Left lung (tissue), 10 donors: ENCODE data around the gene PID1. TPM values are rescaled to one million over a fixed set of nuclear protein-coding genes. Genes with fewer than 3 reads are reported as not detected.

Experiments
- ATAC-seq: fragments of 200-7000 bp; cut with Tn5 transposase; one replicate; pipeline ENCODE4 v1.9.1; 2020; ENCODE audit warnings: moderate library complexity
- DNase-seq, 4 donors: peaks; one replicate each; pipeline ENCODE4 v3.0.0-alpha.2; 2013 to 2020
- H3K27ac ChIP-seq, 2 donors: fragments of 200-600 bp; sonication (generic) in 1 of 2; one replicate each; pipeline versions ENCODE4 v1.5.0 to v1.8.0; 2020 to 2021
- H3K27me3 ChIP-seq, 2 donors: fragments of 200-600 bp; sonication (generic) in 1 of 2; one replicate each; pipeline versions ENCODE4 v1.5.0 to v1.8.0; 2020 to 2021
- H3K36me3 ChIP-seq, 2 donors: fragments of 200-600 bp; sonication (generic) in 1 of 2; one replicate each; pipeline versions ENCODE4 v1.5.0 to v1.8.0; 2020 to 2021
- H3K4me1 ChIP-seq, 2 donors: fragments of 200-600 bp; one replicate each; pipeline ENCODE4 v1.8.0; 2021
- H3K4me3 ChIP-seq, 2 donors: fragments of 200-600 bp; sonication (generic) in 1 of 2; one replicate each; pipeline versions ENCODE4 v1.5.0 to v1.8.0; 2020 to 2021; ENCODE audit warnings: mild to moderate bottlenecking in 1 of 2
- H3K9me3 ChIP-seq, 2 donors: fragments of 200-600 bp; sonication (generic) in 1 of 2; one replicate each; pipeline versions ENCODE4 v1.5.0 to v1.8.0; 2020 to 2021
- CTCF ChIP-seq, 2 donors: fragments of 200-600 bp; sonication (generic) in 1 of 2; IDR thresholded peaks; one replicate each; pipeline versions ENCODE4 v1.5.0 to v1.8.0; 2021; ENCODE audit warnings: antibody characterized with exemption in 2 of 2
- intact Hi-C, 2 donors: fragments of 100-400 bp; cut with DNase I; formaldehyde crosslinking; loops; one replicate each; pipeline versions ENCODE4 v1.11.2 to v1.14.2; 2022
- polyA plus RNA-seq, 6 donors: library from polyadenylated mRNA; unstranded; fragments of 120-200 nt; gene quantifications; one replicate each; pipeline ENCODE4 v1.2.1, GENCODE V29; 2013; ENCODE audit not compliant: insufficient read length in 6 of 6
- total RNA-seq, 2 donors: library from RNA; stranded (reverse); fragmentation: NEBNext Ultra II Directional; extraction: Animal tissue kit (Norgen Biotek cat#: 25700); gene quantifications; one replicate each; pipeline ENCODE4 v1.2.1, GENCODE V29; 2021
- donor health status: DM: no; HTN: yes; CAD: no.
- donor health status: DM: no; HTN: no; CAD: no.

PID1 gene
- total and polyA plus RNA-seq, 8 donors, result 19.7 to 47.8 (median 27.4) TPM

- no peak for TF ChIP-seq CTCF (IDR thresholded peaks at IDR 0.05)
- no peaks in the 10 kb centered on the region for H3K27me3 ChIP-seq
- no peak overlapping the region for H3K27ac ChIP-seq
- no peaks in the 10 kb centered on the region for H3K36me3 ChIP-seq
- no peak overlapping the region for H3K4me3 ChIP-seq
- intact Hi-C loops, result no loop called here
- ATAC-seq, result no peak
- no peaks in the 10 kb centered on the region for H3K9me3 ChIP-seq
- no peak for DNase-seq
- no peaks in the 10 kb centered on the region for H3K4me1 ChIP-seq
Observed at GRCh38 chr2:229152674-229153073, 118.4 kb downstream of the PID1 start.

- DNase-seq, result no peak
- ATAC-seq, result no peak
- no peak overlapping the region for H3K4me3 ChIP-seq
- no peaks in the 10 kb centered on the region for H3K36me3 ChIP-seq
- H3K27ac ChIP-seq, result no peak overlapping the region
- no peaks in the 10 kb centered on the region for H3K4me1 ChIP-seq
- TF ChIP-seq CTCF (IDR thresholded peaks at IDR 0.05), result no peak
- no peaks in the 10 kb centered on the region for H3K27me3 ChIP-seq
- intact Hi-C loops, result no loop called here
- peaks cover 0 to 13% of the 10 kb centered on the region in 2 donors for H3K9me3 ChIP-seq
Observed at GRCh38 chr2:229150317-229150716, 120.8 kb downstream of the PID1 start.

GRCh38 chr2:229141424-229142025 is 129.6 kb downstream of the PID1 start:
- H3K27ac ChIP-seq, result no peak overlapping the region
- H3K9me3 ChIP-seq, result peaks cover 0 to 6% of the 10 kb centered on the region in 2 donors
- no peak for ATAC-seq
- H3K4me3 ChIP-seq, result no peak overlapping the region
- H3K36me3 ChIP-seq, result no peaks in the 10 kb centered on the region
- no peaks in the 10 kb centered on the region for H3K27me3 ChIP-seq
- DNase-seq, result no peak
- no peaks in the 10 kb centered on the region for H3K4me1 ChIP-seq
- intact Hi-C loops, result no loop called here
- TF ChIP-seq CTCF (IDR thresholded peaks at IDR 0.05), result no peak

GRCh38 chr2:229137639-229138038 is 133.4 kb downstream of the PID1 start:
- ATAC-seq (no peak), DNase-seq (no peak)
- Histone ChIP-seq H3K36me3 (no peaks in the 10 kb centered on the region), H3K4me3 (no peak overlapping the region), H3K27ac (no peak overlapping the region), H3K9me3 (no peaks in the 10 kb centered on the region), H3K4me1 (no peaks in the 10 kb centered on the region), H3K27me3 (no peaks in the 10 kb centered on the region)
- intact Hi-C loops, result no loop called here
- TF ChIP-seq CTCF (IDR thresholded peaks at IDR 0.05), result no peak

- Histone ChIP-seq H3K36me3 (no peaks in the 10 kb centered on the region), H3K4me3 (no peak overlapping the region), H3K9me3 (no peaks in the 10 kb centered on the region), H3K4me1 (no peaks in the 10 kb centered on the region), H3K27me3 (no peaks in the 10 kb centered on the region), H3K27ac (no peak overlapping the region)
- TF ChIP-seq CTCF (IDR thresholded peaks at IDR 0.05), result no peak
- intact Hi-C loops, result no loop called here
- DNase-seq, result no peak
- ATAC-seq, result no peak
Observed at GRCh38 chr2:229137066-229137465, 134.0 kb downstream of the PID1 start.
